SK-N-MC (cell line): ENCODE measurements around the gene MYPOP.

Experiments used
- DNase-seq: peaks from one replicate; pipeline ENCODE4 v3.0.0-alpha.2; 2011; ENCODE audit warnings: low read depth, low spot score
- H3K27ac ChIP-seq: fragments of 200-600 bp; sonication (generic); 2 replicates; pipeline ENCODE4 v1.5.1; 2016; ENCODE audit warnings: mixed run types
- H3K36me3 ChIP-seq: fragments of 200-600 bp; sonication (generic); 2 replicates; pipeline ENCODE4 v1.6.1; 2017; ENCODE audit warnings: antibody characterized with exemption, low read length, mixed read lengths; ENCODE audit not compliant: insufficient read depth
- H3K4me3 ChIP-seq: fragments of 200-600 bp; sonication (generic); 2 replicates; pipeline ENCODE4 v1.5.1; 2016
- H3K9ac ChIP-seq: fragments of 200-600 bp; sonication (generic); 2 replicates; pipeline ENCODE4 v1.8.0; 2017; ENCODE audit warnings: mixed run types, mixed read lengths; ENCODE audit not compliant: insufficient read length
- H3K9me3 ChIP-seq: fragments of 200-600 bp; sonication (generic); 2 replicates; pipeline ENCODE4 v1.6.1; 2017; ENCODE audit warnings: low read depth, mild to moderate bottlenecking, antibody characterized with exemption, low read length, moderate library complexity, mixed read lengths
- EZH2 ChIP-seq: fragments of 200-600 bp; sonication (generic); IDR thresholded peaks from one replicate; pipeline ENCODE4 v1.6.1; 2017; ENCODE audit warnings: antibody characterized with exemption
- FOXP2 ChIP-seq: optimal IDR thresholded peaks from 2 replicates; pipeline ENCODE3; 2011; ENCODE audit warnings: mild to moderate bottlenecking, moderate library complexity; ENCODE audit not compliant: insufficient read depth; ENCODE audit errors: extremely low read length, control extremely low read depth
- POLR2AphosphoS5 ChIP-seq: IDR thresholded peaks from 2 replicates; pipeline ENCODE4 v1.6.1; 2012; ENCODE audit warnings: mild to moderate bottlenecking, low read depth, low read length, borderline replicate concordance

Gene MYPOP

DNA sequence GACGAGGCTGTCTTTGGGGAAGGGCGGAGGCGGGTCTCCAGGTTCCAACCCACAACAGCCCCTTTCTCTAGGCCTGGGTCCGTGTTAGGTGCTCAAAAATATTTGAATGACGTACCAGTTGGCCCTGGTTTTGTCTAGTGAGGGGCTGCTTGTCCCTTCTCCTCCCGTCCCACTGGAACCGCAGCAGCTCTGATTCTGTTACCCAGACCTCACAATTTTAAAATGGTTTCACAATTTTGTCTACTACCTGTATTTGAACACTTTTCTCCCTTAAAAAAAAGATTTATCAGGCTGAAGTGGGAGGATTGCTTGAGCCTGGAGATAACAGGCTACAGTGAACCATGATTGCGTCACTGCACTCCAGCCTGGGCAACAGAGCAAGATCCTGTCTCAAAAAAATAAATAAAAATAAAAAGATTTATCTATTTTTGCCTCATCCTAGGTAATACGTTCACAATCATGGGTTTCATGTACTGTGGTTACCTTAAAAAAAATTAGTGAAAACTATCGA lies 15.2 kb downstream of the MYPOP start:
- Histone ChIP-seq H3K9ac (peak overlapping the region; percentile 88), H3K9me3 (no peaks in the 10 kb centered on the region), H3K36me3 (no peaks in the 10 kb centered on the region), H3K27ac (peak overlapping the region; percentile 93), H3K4me3 (peak overlapping the region; percentile 98)
- no peak for DNase-seq
- TF ChIP-seq EZH2 (no peak), POLR2AphosphoS5 (no peak), FOXP2 (no peak)

- no peaks in the 10 kb centered on the region for H3K36me3 ChIP-seq
- peak overlapping the region; percentile 98 for H3K4me3 ChIP-seq
- peak overlapping the region; percentile 93 for H3K27ac ChIP-seq
These were observed 15.8 kb downstream of the MYPOP start for GRCh38 chr19:45886427-45887199.

GRCh38 chr19:45885556-45886426 lies 16.6 kb downstream of the MYPOP start, which contains the start of gene IRF2BP1:
Gene IRF2BP1 (minus strand): TSS chr19:45886141. CDS start chr19:45885774, 367 bp downstream.
- Histone ChIP-seq H3K27ac (peak within 1 kb of the TSS; percentile 93), H3K9me3 (no peaks in the 10 kb centered on the region), H3K36me3 (no peaks in the 10 kb centered on the region), H3K4me3 (peak within 1 kb of the TSS; percentile 98), H3K9ac (peak within 1 kb of the TSS; percentile 88)
- TF ChIP-seq POLR2AphosphoS5 (peak; percentile 22; the same call in 1 of the 2 replicates), FOXP2 (no peak)
- peak; percentile 60 for DNase-seq

More at GRCh38 chr19:45886427-45887199, 15.8 kb downstream of the MYPOP start:
- peak overlapping the region; percentile 88 for H3K9ac ChIP-seq
- TF ChIP-seq EZH2 (no peak), POLR2AphosphoS5 (peak; percentile 78), FOXP2 (no peak)
- H3K9me3 ChIP-seq = no peaks in the 10 kb centered on the region
- DNase-seq = peak; percentile 77

GRCh38 chr19:45884682-45885555 lies 17.5 kb downstream of the MYPOP start:
- H3K27ac ChIP-seq = no peak overlapping the region
- no peak for DNase-seq

GRCh38 chr19:45883881-45884681 lies 18.3 kb downstream of the MYPOP start:
- H3K27ac ChIP-seq = no peak overlapping the region
- TF ChIP-seq POLR2AphosphoS5 = no peak
- no peak for TF ChIP-seq FOXP2
- TF ChIP-seq EZH2 = no peak
- H3K4me3 ChIP-seq = peak overlapping the region; percentile 52
- no peak for DNase-seq
- H3K9me3 ChIP-seq = no peaks in the 10 kb centered on the region
- no peak overlapping the region for H3K9ac ChIP-seq
- no peaks in the 10 kb centered on the region for H3K36me3 ChIP-seq

More at GRCh38 chr19:45884682-45885555, 17.5 kb downstream of the MYPOP start:
- Histone ChIP-seq H3K4me3 (peak overlapping the region; percentile 98), H3K9me3 (no peaks in the 10 kb centered on the region), H3K9ac (peak overlapping the region; percentile 88), H3K36me3 (no peaks in the 10 kb centered on the region)
- TF ChIP-seq FOXP2 (no peak), EZH2 (no peak), POLR2AphosphoS5 (no peak)

- Histone ChIP-seq H3K9ac (no peak overlapping the region), H3K9me3 (no peaks in the 10 kb centered on the region), H3K27ac (no peak overlapping the region), H3K36me3 (no peaks in the 10 kb centered on the region), H3K4me3 (peak overlapping the region; percentile 52)
- TF ChIP-seq FOXP2 (no peak), EZH2 (no peak), POLR2AphosphoS5 (no peak)
- no peak for DNase-seq
These were observed 18.9 kb downstream of the MYPOP start for GRCh38 chr19:45883586-45883880.

GRCh38 chr19:45882652-45883585 lies 19.5 kb downstream of the MYPOP start:
- TF ChIP-seq EZH2 = no peak
- no peak for TF ChIP-seq FOXP2
- TF ChIP-seq POLR2AphosphoS5 = no peak; the same call in 1 of the 2 replicates
- Histone ChIP-seq H3K9me3 (no peaks in the 10 kb centered on the region), H3K4me3 (peak overlapping the region; percentile 82), H3K36me3 (no peaks in the 10 kb centered on the region), H3K9ac (peak overlapping the region; percentile 55), H3K27ac (no peak overlapping the region)
- DNase-seq = peak; percentile 66
